HFFc6 (cell line): ENCODE data around the gene ZDHHC17. TPM values are rescaled to one million over a fixed set of nuclear protein-coding genes. Genes with fewer than 3 reads are reported as not detected.
"Not testable (repeated sequence)": the region's sequence is repeated elsewhere in the genome, so short reads cannot be mapped to it uniquely, and the experiment has no call there.

ENCODE experiments used
- DNase-seq: peaks from one replicate; pipeline ENCODE4 v3.0.0-alpha.2; 2018
- H3K27ac Mint-ChIP-seq: 2 replicates; pipeline ENCODE4 v1.8.0; 2020; ENCODE audit warnings: mild to moderate bottlenecking, mixed read lengths
- H3K27me3 Mint-ChIP-seq: 2 replicates; pipeline ENCODE4 v1.8.0; 2021; ENCODE audit warnings: mild to moderate bottlenecking, moderate library complexity, mixed read lengths; ENCODE audit not compliant: insufficient read depth
- H3K36me3 Mint-ChIP-seq: 2 replicates; pipeline ENCODE4 v1.8.0; 2021; ENCODE audit warnings: low read depth, mixed read lengths
- H3K4me1 Mint-ChIP-seq: 2 replicates; pipeline ENCODE4 v1.8.0; 2020; ENCODE audit warnings: low read depth, mixed read lengths
- H3K4me3 Mint-ChIP-seq: 2 replicates; pipeline ENCODE4 v1.8.0; 2020; ENCODE audit warnings: mild to moderate bottlenecking, moderate library complexity, mixed read lengths
- H3K9me3 Mint-ChIP-seq: 2 replicates; pipeline ENCODE4 v1.8.0; 2020; ENCODE audit warnings: mild to moderate bottlenecking, mixed read lengths
- total RNA-seq, 6 experiments: library from RNA; stranded (reverse); fragmentation: NEBNext Ultra II Directional; extraction: Animal tissue kit (Norgen Biotek cat#: 25700); gene quantifications; 2 replicates in 1 of 6; 3 replicates in 5 of 6; pipeline ENCODE4 v1.2.3, GENCODE V29; 2021
- TF ChIP-seq, protein P1 (sequence below): fragments of 200-600 bp; sonication (generic); IDR thresholded peaks from 2 replicates; pipeline ENCODE4 v1.5.0; 2021; ENCODE audit warnings: antibody characterized with exemption, mild to moderate bottlenecking

The ZDHHC17 gene
- total RNA-seq, 6 experiments from 2014 or later, result 16.0 to 23.6 (median 19.2) TPM

DNA sequence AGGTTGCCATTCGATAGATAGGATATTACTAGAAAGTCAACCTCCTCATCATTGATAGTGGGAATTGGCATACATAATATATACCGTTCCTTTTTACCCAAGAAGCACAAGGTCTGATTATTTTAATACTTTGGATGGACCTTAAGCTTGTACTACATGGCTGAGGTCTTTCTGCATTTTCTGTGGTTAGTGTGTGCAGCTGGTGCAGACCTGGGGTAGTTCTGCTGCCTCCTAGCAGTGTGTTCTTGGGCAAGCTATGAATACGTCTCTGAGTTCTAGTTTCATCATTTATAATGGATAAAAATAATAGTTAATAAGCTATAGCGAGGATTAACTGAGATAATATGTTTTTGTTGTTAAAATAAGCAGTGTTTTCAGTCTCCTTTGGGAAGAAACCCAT lies 2.2 kb downstream of the ZDHHC17 start:
- Mint-ChIP-seq H3K4me1 (peaks cover 50% of the 10 kb centered on the region), H3K9me3 (no peaks in the 10 kb centered on the region), H3K4me3 (no peak overlapping the region; the same call in 1 of the 2 replicates), H3K27ac (no peak overlapping the region), H3K27me3 (peaks cover 1% of the 10 kb centered on the region), H3K36me3 (peaks cover 3% of the 10 kb centered on the region; the same call in 1 of the 2 replicates)
- no peak for DNase-seq
- TF ChIP-seq, protein P1, sequence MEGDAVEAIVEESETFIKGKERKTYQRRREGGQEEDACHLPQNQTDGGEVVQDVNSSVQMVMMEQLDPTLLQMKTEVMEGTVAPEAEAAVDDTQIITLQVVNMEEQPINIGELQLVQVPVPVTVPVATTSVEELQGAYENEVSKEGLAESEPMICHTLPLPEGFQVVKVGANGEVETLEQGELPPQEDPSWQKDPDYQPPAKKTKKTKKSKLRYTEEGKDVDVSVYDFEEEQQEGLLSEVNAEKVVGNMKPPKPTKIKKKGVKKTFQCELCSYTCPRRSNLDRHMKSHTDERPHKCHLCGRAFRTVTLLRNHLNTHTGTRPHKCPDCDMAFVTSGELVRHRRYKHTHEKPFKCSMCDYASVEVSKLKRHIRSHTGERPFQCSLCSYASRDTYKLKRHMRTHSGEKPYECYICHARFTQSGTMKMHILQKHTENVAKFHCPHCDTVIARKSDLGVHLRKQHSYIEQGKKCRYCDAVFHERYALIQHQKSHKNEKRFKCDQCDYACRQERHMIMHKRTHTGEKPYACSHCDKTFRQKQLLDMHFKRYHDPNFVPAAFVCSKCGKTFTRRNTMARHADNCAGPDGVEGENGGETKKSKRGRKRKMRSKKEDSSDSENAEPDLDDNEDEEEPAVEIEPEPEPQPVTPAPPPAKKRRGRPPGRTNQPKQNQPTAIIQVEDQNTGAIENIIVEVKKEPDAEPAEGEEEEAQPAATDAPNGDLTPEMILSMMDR, result no peak

DNA sequence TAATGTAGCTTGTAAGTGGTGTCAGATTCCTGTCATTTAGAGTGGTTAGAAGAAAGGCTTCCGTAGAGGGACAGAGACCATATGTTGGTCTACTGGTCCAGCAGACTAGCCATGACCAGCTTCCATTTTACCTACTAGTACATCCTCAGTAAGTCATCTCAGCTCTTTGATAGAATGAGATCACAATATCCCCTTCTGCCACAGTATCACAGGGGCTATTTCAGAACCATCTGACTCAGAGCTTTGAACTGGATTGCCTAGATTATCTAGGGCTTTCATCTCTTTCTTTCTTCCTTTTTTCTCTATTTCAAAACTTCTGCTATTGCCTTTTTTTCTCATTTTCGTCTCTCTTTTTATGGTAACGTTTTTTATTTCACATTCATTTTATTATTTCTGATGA lies 4.7 kb downstream of the ZDHHC17 start:
- H3K9me3 Mint-ChIP-seq, result no peaks in the 10 kb centered on the region
- peak; percentile 14 for DNase-seq
- TF ChIP-seq, protein P1, result no peak
- H3K4me3 Mint-ChIP-seq, result no peak overlapping the region
- peaks cover 41% of the 10 kb centered on the region for H3K4me1 Mint-ChIP-seq
- peaks cover 1% of the 10 kb centered on the region for H3K27me3 Mint-ChIP-seq
- no peak overlapping the region for H3K27ac Mint-ChIP-seq
- H3K36me3 Mint-ChIP-seq, result peaks cover 9% of the 10 kb centered on the region; the same call in 1 of the 2 replicates

- Mint-ChIP-seq H3K27me3 (no peaks in the 10 kb centered on the region; the same call in 1 of the 2 replicates), H3K4me1 (peaks cover 33% of the 10 kb centered on the region), H3K4me3 (no peak overlapping the region), H3K9me3 (no peaks in the 10 kb centered on the region), H3K36me3 (peaks cover 19% of the 10 kb centered on the region; the same call in 1 of the 2 replicates), H3K27ac (no peak overlapping the region)
- DNase-seq, result no peak
- TF ChIP-seq, protein P1, result no peak
Measured at GRCh38 chr12:76777765-76778216, 13.9 kb downstream of the ZDHHC17 start.

- H3K4me3 Mint-ChIP-seq, result no peak overlapping the region
- no peak for DNase-seq
Measured at GRCh38 chr12:76778364-76778763, 14.4 kb downstream of the ZDHHC17 start.

GRCh38 chr12:76779310-76779709 lies 15.4 kb downstream of the ZDHHC17 start:
- not testable (repeated sequence) for DNase-seq, H3K27me3 Mint-ChIP-seq, H3K27ac Mint-ChIP-seq, H3K4me3 Mint-ChIP-seq, H3K9me3 Mint-ChIP-seq
- peaks cover 48% of the 10 kb centered on the region for H3K4me1 Mint-ChIP-seq
- 0 out of 2 replicates have a peak, but pooled peaks cover 20% of the 10 kb centered on the region for H3K36me3 Mint-ChIP-seq

More at GRCh38 chr12:76778364-76778763, 14.4 kb downstream of the ZDHHC17 start:
- TF ChIP-seq, protein P1, result no peak
- no peak overlapping the region for H3K27ac Mint-ChIP-seq
- H3K9me3 Mint-ChIP-seq, result no peaks in the 10 kb centered on the region
- H3K27me3 Mint-ChIP-seq, result no peaks in the 10 kb centered on the region; the same call in 1 of the 2 replicates
- H3K36me3 Mint-ChIP-seq, result 0 out of 2 replicates have a peak, but pooled peaks cover 17% of the 10 kb centered on the region
- H3K4me1 Mint-ChIP-seq, result peaks cover 39% of the 10 kb centered on the region

- DNase-seq, result no peak
- peaks cover 65% of the 10 kb centered on the region for H3K4me1 Mint-ChIP-seq
- 0 out of 2 replicates have a peak, but pooled peaks cover 25% of the 10 kb centered on the region for H3K36me3 Mint-ChIP-seq
- no peaks in the 10 kb centered on the region; the same call in 1 of the 2 replicates for H3K27me3 Mint-ChIP-seq
- no peak overlapping the region for H3K4me3 Mint-ChIP-seq
- TF ChIP-seq, protein P1, result no peak
- no peaks in the 10 kb centered on the region for H3K9me3 Mint-ChIP-seq
- H3K27ac Mint-ChIP-seq, result no peak overlapping the region
Measured at GRCh38 chr12:76781321-76781720, 17.4 kb downstream of the ZDHHC17 start.
